Activated CD8-positive, alpha-beta memory T cell treated with anti-CD3 and anti-CD28 coated beads, Interleukin-2, amount 50 U/mL, for 48 hours (primary cell): ENCODE measurements around the gene SIK1.
"Not testable (repeated sequence)": the region's sequence is repeated elsewhere in the genome, so short reads cannot be mapped to it uniquely, and the experiment has no call there.

Source experiments
- DNase-seq: peaks from one replicate; pipeline ENCODE4 v3.0.0-alpha.2; 2020

Gene SIK1

GRCh38 chr21:43383351-43383750 lies 43.6 kb downstream of the SIK1 start:
- DNase-seq = not testable (repeated sequence)

GRCh38 chr21:43382902-43383301 lies 44.0 kb downstream of the SIK1 start:
- not testable (repeated sequence) for DNase-seq

GRCh38 chr21:43380852-43381533 lies 45.9 kb downstream of the SIK1 start:
- not testable (repeated sequence) for DNase-seq

- DNase-seq = not testable (repeated sequence)
These were observed 46.6 kb downstream of the SIK1 start for GRCh38 chr21:43380337-43380736.

GRCh38 chr21:43379626-43380122 lies 47.3 kb downstream of the SIK1 start:
- not testable (repeated sequence) for DNase-seq

GRCh38 chr21:43376478-43376882 lies 50.5 kb downstream of the SIK1 start:
- no peak for DNase-seq

- no peak for DNase-seq
These were observed 51.0 kb downstream of the SIK1 start for GRCh38 chr21:43375837-43376477.

- DNase-seq = no peak
These were observed 51.7 kb downstream of the SIK1 start for GRCh38 chr21:43375006-43375836.

GRCh38 chr21:43374228-43374885 lies 52.6 kb downstream of the SIK1 start:
- DNase-seq = no peak

- DNase-seq = no peak
These were observed 53.3 kb downstream of the SIK1 start for GRCh38 chr21:43373362-43374227.

GRCh38 chr21:43372663-43373361 lies 54.1 kb downstream of the SIK1 start:
- no peak for DNase-seq

GRCh38 chr21:43371786-43372185 lies 55.1 kb downstream of the SIK1 start:
- no peak for DNase-seq

- DNase-seq = no peak
These were observed 55.9 kb downstream of the SIK1 start for GRCh38 chr21:43370888-43371570.

GRCh38 chr21:43370091-43370658 lies 56.8 kb downstream of the SIK1 start:
- no peak for DNase-seq

GRCh38 chr21:43369596-43370090 lies 57.3 kb downstream of the SIK1 start:
- no peak for DNase-seq

GRCh38 chr21:43369124-43369523 lies 57.8 kb downstream of the SIK1 start:
- no peak for DNase-seq

- no peak for DNase-seq
These were observed 58.2 kb downstream of the SIK1 start for GRCh38 chr21:43368685-43369084.

GRCh38 chr21:43367859-43368258 lies 59.1 kb downstream of the SIK1 start:
- no peak for DNase-seq

GRCh38 chr21:43367296-43367695 lies 59.6 kb downstream of the SIK1 start:
- no peak for DNase-seq

GRCh38 chr21:43366656-43367055 lies 60.3 kb downstream of the SIK1 start:
- DNase-seq = no peak
